ENCODE measurements around the gene ZCCHC9.

ZCCHC9 gene

DNA sequence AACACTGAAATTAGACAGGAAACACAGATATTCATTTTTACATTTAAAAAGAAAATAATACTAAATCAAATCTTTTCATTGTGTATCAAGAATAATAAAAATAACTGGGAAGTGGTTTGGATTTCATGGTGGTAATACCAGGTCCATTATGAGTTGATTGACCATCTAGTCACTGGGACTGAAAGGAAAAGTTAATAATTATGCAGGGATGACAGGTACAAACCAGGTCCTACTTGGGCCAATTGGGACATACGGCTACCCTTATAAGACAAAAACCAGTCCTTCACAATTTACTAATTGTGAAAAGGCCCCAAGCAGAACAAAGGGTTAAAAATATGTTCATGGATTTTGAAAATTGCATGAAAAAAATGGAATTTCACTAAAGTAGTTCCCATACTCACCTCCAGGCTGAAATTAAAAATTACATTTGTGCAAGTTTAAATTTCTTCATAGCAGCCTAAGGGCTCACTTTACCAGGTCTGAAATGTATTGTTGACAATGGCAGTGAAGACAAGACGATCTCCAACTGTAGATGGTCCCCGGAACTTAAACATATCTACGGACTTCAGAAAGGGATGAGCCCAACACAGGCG lies 44.1 kb downstream of the ZCCHC9 start:
- TF ChIP-seq POLR2AphosphoS5 (IDR thresholded peaks at IDR 0.05; ENCODE audit: low read depth, low read length): no peak
- DNase-seq (ENCODE audit: insufficient read length, low spot score) (no peak), FAIRE-seq (no peak)

DNA sequence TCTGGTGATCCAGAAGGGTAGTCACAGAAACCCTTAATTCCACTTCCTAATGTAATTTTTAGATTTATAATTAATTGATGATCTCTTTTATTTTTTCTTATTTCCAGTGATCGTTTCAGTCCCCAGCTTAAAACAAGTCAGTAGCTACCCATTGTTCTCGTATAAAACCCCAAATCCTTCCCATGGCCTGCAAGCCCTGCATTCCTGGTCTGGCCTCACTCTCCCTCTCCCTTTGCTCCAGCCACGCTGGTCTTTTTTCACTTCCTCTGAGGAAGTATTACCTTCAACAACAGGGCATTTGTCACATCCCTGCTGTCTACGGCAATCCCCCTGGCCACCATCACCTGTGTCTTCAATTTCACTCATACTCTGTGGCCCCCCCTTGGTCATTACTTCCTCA lies 47.8 kb downstream of the ZCCHC9 start:
- DNase-seq (ENCODE audit: insufficient read length, low spot score) (no peak), FAIRE-seq (no peak)
- TF ChIP-seq PAX5 (IDR thresholded peaks at IDR 0.05; ENCODE audit: insufficient read depth, low read length, severe bottlenecking) (no peak), POLR2AphosphoS5 (IDR thresholded peaks at IDR 0.05; ENCODE audit: low read depth, low read length) (no peak), POU2F2 (IDR thresholded peaks at IDR 0.05; ENCODE audit: low read depth, low read length) (no peak), SPI1 (IDR thresholded peaks at IDR 0.05; ENCODE audit: low read depth, low read length) (no peak), TAF1 (IDR thresholded peaks at IDR 0.05; ENCODE audit: low read depth, low read length) (no peak), POLR2A (IDR thresholded peaks at IDR 0.05; ENCODE audit: low read depth, low read length) (no peak)

DNA sequence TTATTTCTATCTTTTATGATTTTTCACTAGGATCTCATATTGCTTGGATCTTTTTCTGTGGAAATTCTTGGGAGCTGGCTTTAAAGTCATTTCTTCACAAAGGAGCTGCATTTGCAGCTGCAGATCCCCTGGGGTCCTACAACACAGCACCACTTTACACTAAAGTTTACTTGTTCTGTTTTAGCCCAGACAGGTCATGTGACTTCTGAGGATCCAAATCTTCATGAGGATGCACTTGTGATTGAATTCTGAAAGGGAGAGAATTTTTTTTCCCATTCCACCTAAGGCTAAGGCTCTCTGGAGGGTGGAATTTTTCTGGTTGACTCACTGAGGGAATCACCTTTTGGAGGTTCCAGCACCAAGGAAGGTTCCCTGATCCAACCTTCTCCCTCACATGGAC lies 49.1 kb downstream of the ZCCHC9 start:
- FAIRE-seq (no peak), DNase-seq (ENCODE audit: insufficient read length, low spot score) (no peak)
- no peak for TF ChIP-seq PAX5 (IDR thresholded peaks at IDR 0.05; ENCODE audit: insufficient read depth, low read length, severe bottlenecking)
- TF ChIP-seq SPI1 (IDR thresholded peaks at IDR 0.05; ENCODE audit: low read depth, low read length): no peak
- no peak for TF ChIP-seq POLR2A (IDR thresholded peaks at IDR 0.05; ENCODE audit: low read depth, low read length)
- no peak for TF ChIP-seq POLR2AphosphoS5 (IDR thresholded peaks at IDR 0.05; ENCODE audit: low read depth, low read length)
- no peak for TF ChIP-seq POU2F2 (IDR thresholded peaks at IDR 0.05; ENCODE audit: low read depth, low read length)
- no peak for TF ChIP-seq TAF1 (IDR thresholded peaks at IDR 0.05; ENCODE audit: low read depth, low read length)

DNA sequence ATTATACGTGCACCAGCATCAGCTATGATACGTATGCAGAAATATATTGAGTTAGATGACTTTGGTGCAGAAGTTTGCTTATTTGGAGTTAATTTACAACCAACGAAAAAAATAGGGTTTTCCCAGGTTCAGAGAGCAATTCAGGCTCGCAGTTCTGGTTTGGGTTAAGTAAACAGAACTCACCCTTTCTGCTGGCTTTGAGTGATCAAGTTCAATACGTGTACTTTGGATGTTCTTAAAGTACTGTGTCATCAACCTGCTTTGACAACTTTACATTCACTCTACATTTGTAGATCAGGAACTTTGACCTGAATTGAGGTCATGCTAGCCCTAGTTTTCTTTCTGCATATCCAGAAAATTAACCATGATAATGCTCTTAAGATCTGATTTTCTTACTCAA lies 51.8 kb downstream of the ZCCHC9 start:
- TF ChIP-seq POLR2AphosphoS5 (IDR thresholded peaks at IDR 0.05; ENCODE audit: low read depth, low read length) (no peak), TAF1 (IDR thresholded peaks at IDR 0.05; ENCODE audit: low read depth, low read length) (no peak), POU2F2 (IDR thresholded peaks at IDR 0.05; ENCODE audit: low read depth, low read length) (no peak), SPI1 (IDR thresholded peaks at IDR 0.05; ENCODE audit: low read depth, low read length) (no peak), POLR2A (IDR thresholded peaks at IDR 0.05; ENCODE audit: low read depth, low read length) (no peak)
- DNase-seq (ENCODE audit: insufficient read length, low spot score) (no peak), FAIRE-seq (no peak)

DNA sequence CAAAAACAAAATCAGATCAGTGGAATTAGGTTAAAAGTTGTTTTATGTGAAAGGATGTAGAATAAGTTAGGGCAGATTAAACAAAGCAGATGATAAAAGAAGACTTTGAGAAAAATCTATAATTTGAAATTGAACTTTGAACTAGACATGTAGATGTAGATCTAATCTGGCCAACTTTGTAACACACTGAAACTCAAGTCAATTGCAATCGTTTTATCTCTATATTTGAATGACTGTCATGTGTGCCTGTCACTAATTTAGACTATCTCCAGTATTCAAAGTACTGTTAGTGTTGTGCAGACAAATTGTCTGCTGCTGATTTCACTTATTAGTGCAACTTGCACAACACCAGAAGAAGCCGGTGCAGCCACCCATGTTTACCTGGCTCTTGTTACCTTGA lies 52.7 kb downstream of the ZCCHC9 start:
- DNase-seq (ENCODE audit: insufficient read length, low spot score): no peak
- no peak for FAIRE-seq
- TF ChIP-seq TAF1 (IDR thresholded peaks at IDR 0.05; ENCODE audit: low read depth, low read length) (no peak), SPI1 (IDR thresholded peaks at IDR 0.05; ENCODE audit: low read depth, low read length) (no peak), PAX5 (IDR thresholded peaks at IDR 0.05; ENCODE audit: insufficient read depth, low read length, severe bottlenecking) (no peak), POLR2A (IDR thresholded peaks at IDR 0.05; ENCODE audit: low read depth, low read length) (no peak), POU2F2 (IDR thresholded peaks at IDR 0.05; ENCODE audit: low read depth, low read length) (no peak), POLR2AphosphoS5 (IDR thresholded peaks at IDR 0.05; ENCODE audit: low read depth, low read length) (no peak)

DNA sequence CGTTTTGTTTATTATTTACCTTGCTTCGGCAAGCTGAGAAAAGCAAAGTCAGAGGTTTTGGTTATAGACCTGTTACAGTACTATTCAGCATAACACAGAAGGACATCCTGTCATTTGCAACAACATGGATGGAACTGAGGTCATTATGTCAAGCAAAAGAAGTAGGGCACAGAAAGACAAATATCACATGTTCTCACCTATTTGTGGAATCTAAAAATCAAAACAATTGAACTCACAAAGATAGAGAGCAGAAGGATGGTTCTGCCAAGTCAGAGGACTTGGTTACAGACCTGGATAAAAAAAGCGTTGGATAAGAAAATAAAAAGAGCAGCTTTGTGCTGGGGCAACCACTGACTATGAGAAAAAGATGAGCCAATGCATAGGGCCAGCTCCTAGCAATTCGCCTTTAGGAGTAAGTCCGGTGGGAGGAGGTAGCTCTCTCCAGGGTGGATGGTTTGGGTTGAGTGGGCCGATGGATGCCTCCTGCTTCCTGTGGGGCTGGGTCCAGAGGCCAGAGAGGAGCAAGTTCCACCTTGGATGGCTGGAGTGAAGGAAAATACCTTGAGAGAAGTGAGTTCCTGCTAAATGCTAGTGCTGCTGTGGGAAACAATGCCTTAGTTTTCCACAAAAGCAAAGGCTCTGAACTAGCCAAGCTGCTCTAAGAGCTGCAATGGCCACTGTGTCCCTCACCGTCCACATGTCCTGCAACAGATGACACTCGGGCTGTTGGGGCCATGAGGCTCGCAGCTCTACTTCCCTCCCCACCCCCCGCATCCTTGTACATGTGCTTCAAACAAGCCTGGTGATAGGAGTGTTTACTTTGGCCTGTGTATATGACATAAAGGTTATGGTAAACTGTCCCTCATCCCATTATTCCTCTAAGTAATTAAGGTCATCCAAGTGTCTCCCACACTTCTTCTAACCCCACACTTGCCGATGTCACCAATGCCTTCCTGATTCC lies 54.2 kb downstream of the ZCCHC9 start:
- no peak for FAIRE-seq
- DNase-seq (ENCODE audit: insufficient read length, low spot score): no peak
- TF ChIP-seq POU2F2 (IDR thresholded peaks at IDR 0.05; ENCODE audit: low read depth, low read length): no peak
- no peak for TF ChIP-seq POLR2A (IDR thresholded peaks at IDR 0.05; ENCODE audit: low read depth, low read length)
- no peak for TF ChIP-seq SPI1 (IDR thresholded peaks at IDR 0.05; ENCODE audit: low read depth, low read length)
- TF ChIP-seq TAF1 (IDR thresholded peaks at IDR 0.05; ENCODE audit: low read depth, low read length): no peak
- no peak for TF ChIP-seq PAX5 (IDR thresholded peaks at IDR 0.05; ENCODE audit: insufficient read depth, low read length, severe bottlenecking)
- TF ChIP-seq POLR2AphosphoS5 (IDR thresholded peaks at IDR 0.05; ENCODE audit: low read depth, low read length): no peak

DNA sequence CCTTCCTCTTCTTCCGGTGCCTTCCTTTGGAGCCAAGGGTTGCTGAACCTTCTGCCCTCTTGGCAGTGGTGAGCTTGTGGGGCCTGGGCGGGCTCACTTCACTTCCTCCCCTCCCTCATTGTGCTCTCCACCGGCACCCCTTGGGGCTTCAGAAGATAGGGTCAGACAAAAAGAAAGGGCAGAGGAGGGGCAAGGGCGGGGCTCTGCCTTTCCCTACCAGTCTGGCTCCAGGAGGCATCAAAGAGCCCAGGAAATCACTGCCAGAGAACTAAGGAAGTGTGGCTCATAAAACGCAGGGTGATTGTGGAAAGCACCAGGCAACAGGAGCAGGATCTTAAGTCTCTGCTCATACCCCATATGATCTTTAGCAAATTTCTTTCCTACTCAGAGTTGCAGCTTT lies 57.7 kb downstream of the ZCCHC9 start:
- no peak for TF ChIP-seq POU2F2 (IDR thresholded peaks at IDR 0.05; ENCODE audit: low read depth, low read length)
- TF ChIP-seq SPI1 (IDR thresholded peaks at IDR 0.05; ENCODE audit: low read depth, low read length): no peak
- no peak for TF ChIP-seq POLR2AphosphoS5 (IDR thresholded peaks at IDR 0.05; ENCODE audit: low read depth, low read length)
- TF ChIP-seq PAX5 (IDR thresholded peaks at IDR 0.05; ENCODE audit: insufficient read depth, low read length, severe bottlenecking): no peak
- TF ChIP-seq TAF1 (IDR thresholded peaks at IDR 0.05; ENCODE audit: low read depth, low read length): no peak
- TF ChIP-seq POLR2A (IDR thresholded peaks at IDR 0.05; ENCODE audit: low read depth, low read length): no peak
- DNase-seq (ENCODE audit: insufficient read length, low spot score) (no peak), FAIRE-seq (no peak)

DNA sequence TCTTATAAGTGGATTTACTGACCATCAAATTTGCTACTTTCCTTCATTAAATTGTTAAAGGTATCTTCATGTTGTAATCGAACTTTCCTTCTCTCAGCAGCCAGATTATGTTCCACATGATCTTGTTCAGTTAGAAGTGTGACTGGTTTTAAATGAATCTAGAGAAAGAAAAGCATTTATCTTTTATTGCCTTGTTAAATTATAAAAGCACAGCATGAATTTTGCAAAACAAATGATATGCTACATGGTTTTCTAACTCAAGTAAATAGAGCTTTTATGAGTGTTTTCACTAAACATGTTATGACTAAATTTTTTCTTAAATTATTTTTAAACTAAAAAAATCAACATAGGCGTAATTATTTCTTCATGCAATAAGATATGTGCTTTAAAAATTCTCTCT lies 58.5 kb downstream of the ZCCHC9 start:
- FAIRE-seq (no peak), DNase-seq (ENCODE audit: insufficient read length, low spot score) (no peak)
- no peak for TF ChIP-seq PAX5 (IDR thresholded peaks at IDR 0.05; ENCODE audit: insufficient read depth, low read length, severe bottlenecking)
- TF ChIP-seq SPI1 (IDR thresholded peaks at IDR 0.05; ENCODE audit: low read depth, low read length): no peak
- no peak for TF ChIP-seq TAF1 (IDR thresholded peaks at IDR 0.05; ENCODE audit: low read depth, low read length)
- TF ChIP-seq POU2F2 (IDR thresholded peaks at IDR 0.05; ENCODE audit: low read depth, low read length): no peak
- TF ChIP-seq POLR2A (IDR thresholded peaks at IDR 0.05; ENCODE audit: low read depth, low read length): no peak
- no peak for TF ChIP-seq POLR2AphosphoS5 (IDR thresholded peaks at IDR 0.05; ENCODE audit: low read depth, low read length)

DNA sequence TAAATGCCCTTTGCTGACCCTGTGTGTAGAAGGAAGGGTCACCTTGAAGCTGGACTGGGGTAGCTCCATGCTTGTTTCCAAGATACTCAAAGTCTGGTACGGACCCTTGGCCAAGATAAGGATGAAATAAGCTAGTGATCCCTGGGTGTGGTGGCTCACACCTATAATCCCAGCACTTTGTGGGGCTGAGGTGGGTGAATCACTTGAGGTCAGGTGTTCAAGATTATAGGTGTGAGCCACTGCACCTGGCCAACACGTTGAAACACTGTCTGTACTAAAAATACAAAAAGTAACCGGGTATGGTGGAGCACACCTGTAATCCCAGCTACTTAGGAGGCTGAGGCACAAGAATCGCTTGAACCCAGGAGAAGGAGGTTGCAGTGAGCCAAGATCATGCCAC lies 59.3 kb downstream of the ZCCHC9 start:
- TF ChIP-seq SPI1 (IDR thresholded peaks at IDR 0.05; ENCODE audit: low read depth, low read length): no peak
- TF ChIP-seq POLR2A (IDR thresholded peaks at IDR 0.05; ENCODE audit: low read depth, low read length): no peak
- no peak for TF ChIP-seq POU2F2 (IDR thresholded peaks at IDR 0.05; ENCODE audit: low read depth, low read length)
- no peak for TF ChIP-seq TAF1 (IDR thresholded peaks at IDR 0.05; ENCODE audit: low read depth, low read length)
- no peak for TF ChIP-seq PAX5 (IDR thresholded peaks at IDR 0.05; ENCODE audit: insufficient read depth, low read length, severe bottlenecking)
- no peak for TF ChIP-seq POLR2AphosphoS5 (IDR thresholded peaks at IDR 0.05; ENCODE audit: low read depth, low read length)
- no peak for FAIRE-seq

More for the DNA sequence above, 59.3 kb downstream of the ZCCHC9 start:
- DNase-seq (ENCODE audit: insufficient read length, low spot score): no peak
